ENCODE data around the gene OR2AG1.

DNA sequence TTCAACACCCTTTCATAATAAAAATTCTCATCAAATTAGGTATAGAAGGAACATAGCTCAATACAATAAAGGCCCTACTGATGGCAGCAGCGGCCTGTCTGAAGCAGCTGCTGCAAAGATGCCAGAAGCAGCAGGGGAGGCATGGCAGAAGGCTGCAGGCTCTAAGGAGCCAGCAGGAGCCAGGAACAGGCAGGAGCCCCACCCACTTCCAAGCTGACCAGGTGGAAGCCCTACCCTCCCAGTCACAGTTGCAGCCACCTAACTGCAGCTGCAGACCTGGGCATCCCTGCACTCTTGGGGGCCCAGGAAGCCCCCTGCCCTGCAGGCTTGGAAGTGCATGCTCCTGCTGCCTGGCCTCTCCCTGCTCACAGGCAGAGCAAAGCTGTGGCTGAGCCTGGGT is 34.9 kb downstream of the OR2AG1 start:
- TF ChIP-seq TAF1 (IDR thresholded peaks at IDR 0.05; ENCODE audit: borderline replicate concordance, insufficient read depth, low read length) = no peak
- TF ChIP-seq, protein P1, sequence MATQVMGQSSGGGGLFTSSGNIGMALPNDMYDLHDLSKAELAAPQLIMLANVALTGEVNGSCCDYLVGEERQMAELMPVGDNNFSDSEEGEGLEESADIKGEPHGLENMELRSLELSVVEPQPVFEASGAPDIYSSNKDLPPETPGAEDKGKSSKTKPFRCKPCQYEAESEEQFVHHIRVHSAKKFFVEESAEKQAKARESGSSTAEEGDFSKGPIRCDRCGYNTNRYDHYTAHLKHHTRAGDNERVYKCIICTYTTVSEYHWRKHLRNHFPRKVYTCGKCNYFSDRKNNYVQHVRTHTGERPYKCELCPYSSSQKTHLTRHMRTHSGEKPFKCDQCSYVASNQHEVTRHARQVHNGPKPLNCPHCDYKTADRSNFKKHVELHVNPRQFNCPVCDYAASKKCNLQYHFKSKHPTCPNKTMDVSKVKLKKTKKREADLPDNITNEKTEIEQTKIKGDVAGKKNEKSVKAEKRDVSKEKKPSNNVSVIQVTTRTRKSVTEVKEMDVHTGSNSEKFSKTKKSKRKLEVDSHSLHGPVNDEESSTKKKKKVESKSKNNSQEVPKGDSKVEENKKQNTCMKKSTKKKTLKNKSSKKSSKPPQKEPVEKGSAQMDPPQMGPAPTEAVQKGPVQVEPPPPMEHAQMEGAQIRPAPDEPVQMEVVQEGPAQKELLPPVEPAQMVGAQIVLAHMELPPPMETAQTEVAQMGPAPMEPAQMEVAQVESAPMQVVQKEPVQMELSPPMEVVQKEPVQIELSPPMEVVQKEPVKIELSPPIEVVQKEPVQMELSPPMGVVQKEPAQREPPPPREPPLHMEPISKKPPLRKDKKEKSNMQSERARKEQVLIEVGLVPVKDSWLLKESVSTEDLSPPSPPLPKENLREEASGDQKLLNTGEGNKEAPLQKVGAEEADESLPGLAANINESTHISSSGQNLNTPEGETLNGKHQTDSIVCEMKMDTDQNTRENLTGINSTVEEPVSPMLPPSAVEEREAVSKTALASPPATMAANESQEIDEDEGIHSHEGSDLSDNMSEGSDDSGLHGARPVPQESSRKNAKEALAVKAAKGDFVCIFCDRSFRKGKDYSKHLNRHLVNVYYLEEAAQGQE (IDR thresholded peaks at IDR 0.05; ENCODE audit: insufficient read depth in 1 of 2, low read depth in 2 of 2, low read length in 2 of 2) = no peak
- TF ChIP-seq POLR2AphosphoS5 (IDR thresholded peaks at IDR 0.05; ENCODE audit: low read depth, low read length) = no peak
- TF ChIP-seq SIN3A (IDR thresholded peaks at IDR 0.05; ENCODE audit: borderline replicate concordance, insufficient read depth, low read length) = no peak
